H9 (cell line): ENCODE data around the gene NFASC. TPM values are rescaled to one million over a fixed set of nuclear protein-coding genes. Genes with fewer than 3 reads are reported as not detected.

Source experiments
- DNase-seq: peaks from one replicate; pipeline ENCODE4 v3.0.0-alpha.2; 2017
- H2AFZ ChIP-seq: one replicate; pipeline ENCODE4 v1.6.1; 2013; ENCODE audit warnings: mild to moderate bottlenecking, low read length, control low read depth, moderate library complexity
- H2AK5ac ChIP-seq: 2 replicates; pipeline ENCODE4 v1.6.1; 2013; ENCODE audit warnings: low read length, control low read depth, mixed read lengths; ENCODE audit not compliant: insufficient read length
- H2BK120ac ChIP-seq: one replicate; pipeline ENCODE4 v1.6.1; 2013; ENCODE audit warnings: low read depth, mild to moderate bottlenecking, low read length, control low read depth, inconsistent platforms; ENCODE audit not compliant: poor library complexity, severe bottlenecking
- H2BK12ac ChIP-seq: 2 replicates; pipeline ENCODE4 v1.6.1; 2013; ENCODE audit warnings: low read length, control low read depth, mixed read lengths, low read depth; ENCODE audit not compliant: insufficient read length
- H2BK15ac ChIP-seq: 2 replicates; pipeline ENCODE4 v1.6.1; 2013; ENCODE audit warnings: low read depth, low read length, control low read depth
- H2BK20ac ChIP-seq: one replicate; pipeline ENCODE4 v1.6.1; 2013; ENCODE audit warnings: low read depth, mild to moderate bottlenecking, low read length, control low read depth, inconsistent platforms; ENCODE audit not compliant: poor library complexity, severe bottlenecking
- H2BK5ac ChIP-seq: 2 replicates; pipeline ENCODE4 v1.6.1; 2013; ENCODE audit warnings: low read length, control low read depth, mixed read lengths; ENCODE audit not compliant: insufficient read length
- H3K14ac ChIP-seq: 2 replicates; pipeline ENCODE4 v1.6.1; 2013; ENCODE audit warnings: low read length, control low read depth; ENCODE audit not compliant: insufficient read depth
- H3K18ac ChIP-seq: 2 replicates; pipeline ENCODE4 v1.6.1; 2013; ENCODE audit warnings: low read depth, mild to moderate bottlenecking, mixed read lengths, low read length, control low read depth; ENCODE audit not compliant: insufficient read length
- H3K23ac ChIP-seq: 2 replicates; pipeline ENCODE4 v1.6.1; 2013; ENCODE audit warnings: low read length, control low read depth, mixed read lengths, low read depth; ENCODE audit not compliant: insufficient read length
- H3K23me2 ChIP-seq: 2 replicates; pipeline ENCODE4 v1.6.1; 2013; ENCODE audit warnings: low read depth, mild to moderate bottlenecking, mixed read lengths, low read length, control low read depth; ENCODE audit not compliant: insufficient read length, poor library complexity, severe bottlenecking
- H3K27ac ChIP-seq: 2 replicates; pipeline ENCODE4 v1.5.1; 2013; ENCODE audit warnings: low read length, control low read depth, mixed read lengths, low read depth; ENCODE audit not compliant: insufficient read length
- H3K27me3 ChIP-seq: 2 replicates; pipeline ENCODE4 v1.6.1; 2013; ENCODE audit warnings: low read length, control low read depth, inconsistent platforms; ENCODE audit not compliant: insufficient read depth
- H3K4ac ChIP-seq: 2 replicates; pipeline ENCODE4 v1.6.1; 2013; ENCODE audit warnings: low read depth, mild to moderate bottlenecking, control low read depth, inconsistent platforms, low read length, moderate library complexity
- H3K4me1 ChIP-seq: 2 replicates; pipeline ENCODE4 v1.6.1; 2013; ENCODE audit warnings: low read length, control low read depth, inconsistent platforms; ENCODE audit not compliant: insufficient read depth
- H3K4me2 ChIP-seq: 2 replicates; pipeline ENCODE4 v1.6.1; 2013; ENCODE audit warnings: low read length, control low read depth, mixed read lengths; ENCODE audit not compliant: insufficient read length, insufficient read depth
- H3K56ac ChIP-seq: 2 replicates; pipeline ENCODE4 v1.6.1; 2013; ENCODE audit warnings: low read depth, mild to moderate bottlenecking, mixed read lengths, low read length, control low read depth; ENCODE audit not compliant: insufficient read length
- H3K79me1 ChIP-seq: 2 replicates; pipeline ENCODE4 v1.6.1; 2013; ENCODE audit warnings: low read depth, mild to moderate bottlenecking, moderate library complexity, low read length, control low read depth, inconsistent platforms; ENCODE audit not compliant: insufficient read depth, poor library complexity, severe bottlenecking
- H3K79me2 ChIP-seq: 2 replicates; pipeline ENCODE4 v1.6.1; 2013; ENCODE audit warnings: low read length, control low read depth, inconsistent platforms; ENCODE audit not compliant: insufficient read depth
- H3K9ac ChIP-seq: 2 replicates; pipeline ENCODE4 v1.6.1; 2013; ENCODE audit warnings: low read length, control low read depth, mixed read lengths; ENCODE audit not compliant: insufficient read length; ENCODE audit errors: extremely low read depth
- H3K9me3 ChIP-seq: one replicate; pipeline ENCODE4 v1.6.1; 2013; ENCODE audit warnings: low read depth, low read length, inconsistent platforms; ENCODE audit not compliant: control insufficient read depth
- H3T11ph ChIP-seq: one replicate; pipeline ENCODE4 v1.6.1; 2013; ENCODE audit warnings: mild to moderate bottlenecking, low read length, control low read depth, inconsistent platforms
- H4K20me1 ChIP-seq: one replicate; pipeline ENCODE4 v1.6.1; 2013; ENCODE audit not compliant: control insufficient read depth, insufficient read length, insufficient read depth
- H4K5ac ChIP-seq: 2 replicates; pipeline ENCODE4 v1.6.1; 2013; ENCODE audit warnings: low read depth, mild to moderate bottlenecking, mixed read lengths, low read length, control low read depth; ENCODE audit not compliant: insufficient read length
- H4K8ac ChIP-seq: replicated peaks from 2 replicates; pipeline ENCODE4 v1.6.1; 2013; ENCODE audit warnings: low read length, control low read depth, mixed read lengths, low read depth; ENCODE audit not compliant: insufficient read length
- H4K91ac ChIP-seq: 2 replicates; pipeline ENCODE4 v1.6.1; 2013; ENCODE audit warnings: low read depth, mild to moderate bottlenecking, moderate library complexity, mixed read lengths, low read length, control low read depth; ENCODE audit not compliant: insufficient read length
- H3K27ac Mint-ChIP-seq, 3 experiments: 2 replicates in 2 of 3; 3 replicates in 1 of 3; pipeline ENCODE4 v1.8.0; 2020 to 2021; ENCODE audit warnings: mixed read lengths in 3 of 3, mild to moderate bottlenecking in 1 of 3, moderate library complexity in 1 of 3
- H3K27me3 Mint-ChIP-seq: 2 replicates; pipeline ENCODE4 v1.8.0; 2021; ENCODE audit warnings: low read depth, mild to moderate bottlenecking, moderate library complexity, mixed read lengths
- H3K36me3 Mint-ChIP-seq, 3 experiments: 2 replicates in 2 of 3; 3 replicates in 1 of 3; pipeline ENCODE4 v1.8.0; 2020 to 2021; ENCODE audit warnings: low read depth in 3 of 3, mixed read lengths in 3 of 3; ENCODE audit not compliant: insufficient read depth in 1 of 3
- H3K4me1 Mint-ChIP-seq, 2 experiments: 2 replicates each; pipeline ENCODE4 v1.8.0; 2020; ENCODE audit warnings: mixed read lengths in 2 of 2
- H3K4me3 Mint-ChIP-seq, 2 experiments: 2 replicates in 1 of 2; 3 replicates in 1 of 2; pipeline ENCODE4 v1.8.0; 2020 to 2021; ENCODE audit warnings: mild to moderate bottlenecking in 2 of 2, mixed read lengths in 2 of 2, moderate library complexity in 1 of 2
- H3K9me3 Mint-ChIP-seq, 2 experiments: 2 replicates in 1 of 2; 3 replicates in 1 of 2; pipeline ENCODE4 v1.8.0; 2020; ENCODE audit warnings: mild to moderate bottlenecking in 2 of 2, mixed read lengths in 2 of 2, moderate library complexity in 1 of 2
- WGBS: extraction: QIAGEN DNeasy Blood & Tissue Kit; methylation state at CpG from one replicate; pipeline ENCODE4 v1.1.7; 2013; ENCODE audit warnings: missing lambda C conversion rate, low lambda C conversion rate, mixed read lengths; ENCODE audit not compliant: insufficient read length; ENCODE audit errors: extremely low coverage; 5-methylcytosine and 5-hydroxymethylcytosine counted together
- total RNA-seq: library from RNA; stranded (reverse); gene quantifications from 2 replicates; pipeline ENCODE4 v1.2.1, GENCODE V29; 2021
- TF ChIP-seq, protein P1 (sequence below): fragments of 200-600 bp; sonication (generic); conservative IDR thresholded peaks from 3 replicates; pipeline ENCODE4 v1.8.0; 2021; ENCODE audit warnings: antibody characterized with exemption, mild to moderate bottlenecking

The NFASC gene
- total RNA-seq, 1 experiment from 2014 or later = 5.0 TPM

GRCh38 chr1:204947338-204947737 lies 76.7 kb downstream of the NFASC start:
- Histone ChIP-seq H2BK20ac (no peak overlapping the region), H4K20me1 (no peaks in the 10 kb centered on the region), H3K79me1 (no peaks in the 10 kb centered on the region), H3K27ac (no peak overlapping the region), H3K23me2 (no peaks in the 10 kb centered on the region), H3K9me3 (no peaks in the 10 kb centered on the region), H3K14ac (no peak overlapping the region; the same call in 1 of the 2 replicates), H3T11ph (no peak overlapping the region), H2BK12ac (no peak overlapping the region), H4K5ac (no peak overlapping the region), H2BK120ac (no peak overlapping the region), H3K56ac (no peak overlapping the region), H3K9ac (no peak overlapping the region), H2BK15ac (no peak overlapping the region), H2BK5ac (no peak overlapping the region), H3K23ac (no peak overlapping the region), H3K79me2 (no peaks in the 10 kb centered on the region), H4K8ac (no peak overlapping the region), H2AK5ac (no peak overlapping the region), H3K18ac (no peak overlapping the region), H3K4ac (no peak overlapping the region), H3K4me2 (no peak overlapping the region), H4K91ac (no peak overlapping the region), H3K27me3 (no peaks in the 10 kb centered on the region), H3K4me1 (peaks cover 2% of the 10 kb centered on the region; the same call in 1 of the 2 replicates), H2AFZ (no peak overlapping the region)
- no peak for DNase-seq
- Mint-ChIP-seq H3K4me1 (peaks cover 15% of the 10 kb centered on the region in 2 experiments), H3K27ac (no peak overlapping the region), H3K4me3 (no peak overlapping the region), H3K9me3 (no peaks in the 10 kb centered on the region), H3K27me3 (no peaks in the 10 kb centered on the region), H3K36me3 (peaks cover 0 to 1% (median 0%) of the 10 kb centered on the region in 3 experiments; a peak in 1 of 7 replicates)
- TF ChIP-seq, protein P1, sequence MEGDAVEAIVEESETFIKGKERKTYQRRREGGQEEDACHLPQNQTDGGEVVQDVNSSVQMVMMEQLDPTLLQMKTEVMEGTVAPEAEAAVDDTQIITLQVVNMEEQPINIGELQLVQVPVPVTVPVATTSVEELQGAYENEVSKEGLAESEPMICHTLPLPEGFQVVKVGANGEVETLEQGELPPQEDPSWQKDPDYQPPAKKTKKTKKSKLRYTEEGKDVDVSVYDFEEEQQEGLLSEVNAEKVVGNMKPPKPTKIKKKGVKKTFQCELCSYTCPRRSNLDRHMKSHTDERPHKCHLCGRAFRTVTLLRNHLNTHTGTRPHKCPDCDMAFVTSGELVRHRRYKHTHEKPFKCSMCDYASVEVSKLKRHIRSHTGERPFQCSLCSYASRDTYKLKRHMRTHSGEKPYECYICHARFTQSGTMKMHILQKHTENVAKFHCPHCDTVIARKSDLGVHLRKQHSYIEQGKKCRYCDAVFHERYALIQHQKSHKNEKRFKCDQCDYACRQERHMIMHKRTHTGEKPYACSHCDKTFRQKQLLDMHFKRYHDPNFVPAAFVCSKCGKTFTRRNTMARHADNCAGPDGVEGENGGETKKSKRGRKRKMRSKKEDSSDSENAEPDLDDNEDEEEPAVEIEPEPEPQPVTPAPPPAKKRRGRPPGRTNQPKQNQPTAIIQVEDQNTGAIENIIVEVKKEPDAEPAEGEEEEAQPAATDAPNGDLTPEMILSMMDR = no peak
- no CpG with 5 or more reads among the region's 8 CpGs for WGBS
